GM18517 (cell line): ENCODE results near the gene EHBP1.

ENCODE experiments used
- ATAC-seq: cut with Tn5 transposase; IDR thresholded peaks from one replicate; pipeline ENCODE4 v1.9.1; 2021; ENCODE audit warnings: mild to moderate bottlenecking, moderate library complexity; ENCODE audit not compliant: unreplicated experiment

The EHBP1 gene

GRCh38 chr2:62871506-62871905, 166.0 kb downstream of the EHBP1 start:
- no peak for ATAC-seq

GRCh38 chr2:62873603-62874002, 168.1 kb downstream of the EHBP1 start:
- ATAC-seq = no peak

- no peak for ATAC-seq
Measured at GRCh38 chr2:62874881-62875383, 169.4 kb downstream of the EHBP1 start.

- no peak for ATAC-seq
Measured at GRCh38 chr2:62881162-62881795, 175.8 kb downstream of the EHBP1 start.

- no peak for ATAC-seq
Measured at GRCh38 chr2:62883629-62884028, 178.1 kb downstream of the EHBP1 start.

GRCh38 chr2:62884086-62884485, 178.6 kb downstream of the EHBP1 start:
- ATAC-seq = no peak

- no peak for ATAC-seq
Measured at GRCh38 chr2:62884514-62884913, 179.0 kb downstream of the EHBP1 start.

- ATAC-seq = no peak
Measured at GRCh38 chr2:62894966-62895631, 189.6 kb downstream of the EHBP1 start.

- ATAC-seq = no peak
Measured at GRCh38 chr2:62895632-62896009, 190.1 kb downstream of the EHBP1 start.

- ATAC-seq = no peak
Measured at GRCh38 chr2:62897187-62897827, 191.8 kb downstream of the EHBP1 start.

- no peak for ATAC-seq
Measured at GRCh38 chr2:62904344-62904743, 198.8 kb downstream of the EHBP1 start.

GRCh38 chr2:62908145-62908544, 202.6 kb downstream of the EHBP1 start:
- no peak for ATAC-seq

GRCh38 chr2:62913311-62913710, 207.8 kb downstream of the EHBP1 start:
- ATAC-seq = no peak

GRCh38 chr2:62919041-62919440, 213.5 kb downstream of the EHBP1 start:
- ATAC-seq = no peak

- ATAC-seq = no peak
Measured at GRCh38 chr2:62920070-62920469, 214.6 kb downstream of the EHBP1 start.

GRCh38 chr2:62923242-62923641, 217.7 kb downstream of the EHBP1 start:
- ATAC-seq = no peak

- no peak for ATAC-seq
Measured at GRCh38 chr2:62923881-62924280, 218.4 kb downstream of the EHBP1 start.

GRCh38 chr2:62928015-62928414, 222.5 kb downstream of the EHBP1 start:
- ATAC-seq = no peak

GRCh38 chr2:62931536-62931935, 226.0 kb downstream of the EHBP1 start:
- ATAC-seq = no peak

GRCh38 chr2:62933398-62933917, 227.9 kb downstream of the EHBP1 start:
- no peak for ATAC-seq

- no peak for ATAC-seq
Measured at GRCh38 chr2:62934517-62934916, 229.0 kb downstream of the EHBP1 start.

GRCh38 chr2:62938126-62938525, 232.6 kb downstream of the EHBP1 start:
- no peak for ATAC-seq
